ENCODE measurements around the gene PRAMEF1.

The PRAMEF1 gene

GRCh38 chr1:12770620-12771019 is 20.6 kb upstream of the PRAMEF1 start:
- Histone ChIP-seq H2BK12ac (ENCODE audit: low read length in 2 of 2) (no peak overlapping the region), H3K23ac (ENCODE audit: low read length in 2 of 2) (no peak overlapping the region), H3K9ac (ENCODE audit: low read length) (no peak overlapping the region), H3K4me2 (ENCODE audit: low read length, poor library complexity, severe bottlenecking) (no peak overlapping the region), H3K18ac (ENCODE audit: low read depth in 1 of 2, low read length in 2 of 2) (no peak overlapping the region), H2AFZ (ENCODE audit: low read depth, low read length) (no peak overlapping the region), H3K14ac (ENCODE audit: low read length in 2 of 2) (no peak overlapping the region), H3K4me3 (ENCODE audit: insufficient read depth in 1 of 2, low read depth in 1 of 2, low read length in 2 of 2) (no peak overlapping the region), H3K4ac (ENCODE audit: low read depth in 1 of 2, low read length in 2 of 2) (no peak overlapping the region), H3K9me3 (ENCODE audit: control insufficient read depth, low read length) (no peaks in the 10 kb centered on the region), H4K91ac (ENCODE audit: low read length) (no peak overlapping the region), H4K8ac (ENCODE audit: low read length) (no peak overlapping the region), H2BK120ac (ENCODE audit: low read depth, low read length) (no peak overlapping the region), H3K27ac (ENCODE audit: low read length, poor library complexity, severe bottlenecking) (no peak overlapping the region), H2BK5ac (ENCODE audit: low read depth, low read length, poor library complexity, severe bottlenecking) (no peak overlapping the region), H3K4me1 (ENCODE audit: control insufficient read depth, insufficient read depth, low read depth, low read length) (no peaks in the 10 kb centered on the region), H2AK5ac (ENCODE audit: low read length, severe bottlenecking) (no peak overlapping the region), H3K36me3 (ENCODE audit: control insufficient read depth in 1 of 2, insufficient read depth in 2 of 2, low read depth in 1 of 2, low read length in 2 of 2) (no peaks in the 10 kb centered on the region), H2BK15ac (ENCODE audit: low read depth, poor library complexity, severe bottlenecking) (no peak overlapping the region), H3K27me3 (ENCODE audit: control insufficient read depth in 1 of 2, insufficient read depth in 1 of 2, low read length in 2 of 2) (peaks cover 0 to 14% of the 10 kb centered on the region in 2 experiments), H3K79me1 (replicated peaks; ENCODE audit: low read length, poor library complexity, severe bottlenecking) (no peaks in the 10 kb centered on the region)
- 72% methylated on average over 2 of the region's 2 CpGs for WGBS
- DNase-seq = no peak

GRCh38 chr1:12771186-12771585 is 20.0 kb upstream of the PRAMEF1 start:
- no peak overlapping the region for H2AFZ ChIP-seq (ENCODE audit: low read depth, low read length)
- 49% methylated on average over 5 of the region's 5 CpGs for WGBS
- no peaks in the 10 kb centered on the region for H3K79me1 ChIP-seq (replicated peaks; ENCODE audit: low read length, poor library complexity, severe bottlenecking)
- no peak overlapping the region for H3K23ac ChIP-seq (ENCODE audit: low read length in 2 of 2)
- H3K9me3 ChIP-seq (ENCODE audit: control insufficient read depth, low read length) = no peaks in the 10 kb centered on the region
- H3K9ac ChIP-seq (ENCODE audit: low read length) = no peak overlapping the region
- H3K4me3 ChIP-seq (ENCODE audit: insufficient read depth in 1 of 2, low read depth in 1 of 2, low read length in 2 of 2) = no peak overlapping the region
- no peak overlapping the region for H4K8ac ChIP-seq (ENCODE audit: low read length)
- H2BK15ac ChIP-seq (ENCODE audit: low read depth, poor library complexity, severe bottlenecking) = no peak overlapping the region
- DNase-seq = no peak
- no peak overlapping the region for H3K18ac ChIP-seq (ENCODE audit: low read depth in 1 of 2, low read length in 2 of 2)
- H3K4me2 ChIP-seq (ENCODE audit: low read length, poor library complexity, severe bottlenecking) = no peak overlapping the region
- no peak overlapping the region for H3K4ac ChIP-seq (ENCODE audit: low read depth in 1 of 2, low read length in 2 of 2)
- no peak overlapping the region for H2BK12ac ChIP-seq (ENCODE audit: low read length in 2 of 2)
- H3K27me3 ChIP-seq (ENCODE audit: control insufficient read depth in 1 of 2, insufficient read depth in 1 of 2, low read length in 2 of 2) = peaks cover 0 to 18% of the 10 kb centered on the region in 2 experiments
- H2BK5ac ChIP-seq (ENCODE audit: low read depth, low read length, poor library complexity, severe bottlenecking) = no peak overlapping the region
- no peaks in the 10 kb centered on the region for H3K36me3 ChIP-seq (ENCODE audit: control insufficient read depth in 1 of 2, insufficient read depth in 2 of 2, low read depth in 1 of 2, low read length in 2 of 2)
- H3K14ac ChIP-seq (ENCODE audit: low read length in 2 of 2) = no peak overlapping the region
- no peak overlapping the region for H4K91ac ChIP-seq (ENCODE audit: low read length)
- no peak overlapping the region for H2BK120ac ChIP-seq (ENCODE audit: low read depth, low read length)
- no peaks in the 10 kb centered on the region for H3K4me1 ChIP-seq (ENCODE audit: control insufficient read depth, insufficient read depth, low read depth, low read length)
- no peak overlapping the region for H2AK5ac ChIP-seq (ENCODE audit: low read length, severe bottlenecking)
- no peak overlapping the region for H3K27ac ChIP-seq (ENCODE audit: low read length, poor library complexity, severe bottlenecking)

- Histone ChIP-seq H3K18ac (ENCODE audit: low read depth in 1 of 2, low read length in 2 of 2) (no peak overlapping the region), H3K4me2 (ENCODE audit: low read length, poor library complexity, severe bottlenecking) (no peak overlapping the region), H3K9ac (ENCODE audit: low read length) (no peak overlapping the region), H3K79me1 (replicated peaks; ENCODE audit: low read length, poor library complexity, severe bottlenecking) (no peaks in the 10 kb centered on the region), H3K14ac (ENCODE audit: low read length in 2 of 2) (no peak overlapping the region), H4K91ac (ENCODE audit: low read length) (no peak overlapping the region), H3K4me1 (ENCODE audit: control insufficient read depth, insufficient read depth, low read depth, low read length) (no peaks in the 10 kb centered on the region), H2BK12ac (ENCODE audit: low read length in 2 of 2) (no peak overlapping the region), H4K8ac (ENCODE audit: low read length) (no peak overlapping the region), H3K9me3 (ENCODE audit: control insufficient read depth, low read length) (no peaks in the 10 kb centered on the region), H3K36me3 (ENCODE audit: control insufficient read depth in 1 of 2, insufficient read depth in 2 of 2, low read depth in 1 of 2, low read length in 2 of 2) (no peaks in the 10 kb centered on the region), H3K4me3 (ENCODE audit: insufficient read depth in 1 of 2, low read depth in 1 of 2, low read length in 2 of 2) (no peak overlapping the region), H3K23ac (ENCODE audit: low read length in 2 of 2) (no peak overlapping the region), H3K4ac (ENCODE audit: low read depth in 1 of 2, low read length in 2 of 2) (no peak overlapping the region), H2BK15ac (ENCODE audit: low read depth, poor library complexity, severe bottlenecking) (no peak overlapping the region), H2AK5ac (ENCODE audit: low read length, severe bottlenecking) (no peak overlapping the region), H3K27ac (ENCODE audit: low read length, poor library complexity, severe bottlenecking) (no peak overlapping the region), H2AFZ (ENCODE audit: low read depth, low read length) (no peak overlapping the region), H3K27me3 (ENCODE audit: control insufficient read depth in 1 of 2, insufficient read depth in 1 of 2, low read length in 2 of 2) (peaks cover 0 to 18% of the 10 kb centered on the region in 2 experiments), H2BK120ac (ENCODE audit: low read depth, low read length) (no peak overlapping the region), H2BK5ac (ENCODE audit: low read depth, low read length, poor library complexity, severe bottlenecking) (no peak overlapping the region)
- DNase-seq = no peak
- 78% methylated on average over 5 of the region's 5 CpGs for WGBS
Observed at GRCh38 chr1:12772520-12772919, 18.7 kb upstream of the PRAMEF1 start.

- H3K27ac ChIP-seq (ENCODE audit: low read length, poor library complexity, severe bottlenecking) = no peak within 1 kb of the TSS
- no peak within 1 kb of the TSS for H2BK15ac ChIP-seq (ENCODE audit: low read depth, poor library complexity, severe bottlenecking)
- no peak within 1 kb of the TSS for H3K4ac ChIP-seq (ENCODE audit: low read depth in 1 of 2, low read length in 2 of 2)
- H4K8ac ChIP-seq (ENCODE audit: low read length) = no peak within 1 kb of the TSS
- no peak within 1 kb of the TSS for H2AFZ ChIP-seq (ENCODE audit: low read depth, low read length)
- H2BK120ac ChIP-seq (ENCODE audit: low read depth, low read length) = no peak within 1 kb of the TSS
- H3K9me3 ChIP-seq (ENCODE audit: control insufficient read depth, low read length) = no peaks in the 10 kb centered on the region
- H2AK5ac ChIP-seq (ENCODE audit: low read length, severe bottlenecking) = no peak within 1 kb of the TSS
- no peaks in the 10 kb centered on the region for H3K36me3 ChIP-seq (ENCODE audit: control insufficient read depth in 1 of 2, insufficient read depth in 2 of 2, low read depth in 1 of 2, low read length in 2 of 2)
- no peak within 1 kb of the TSS for H3K9ac ChIP-seq (ENCODE audit: low read length)
- no peak within 1 kb of the TSS for H2BK12ac ChIP-seq (ENCODE audit: low read length in 2 of 2)
- no peak within 1 kb of the TSS for H2BK5ac ChIP-seq (ENCODE audit: low read depth, low read length, poor library complexity, severe bottlenecking)
- peaks cover 0 to 20% of the 10 kb centered on the region in 2 experiments for H3K27me3 ChIP-seq (ENCODE audit: control insufficient read depth in 1 of 2, insufficient read depth in 1 of 2, low read length in 2 of 2)
- no peak within 1 kb of the TSS for H3K18ac ChIP-seq (ENCODE audit: low read depth in 1 of 2, low read length in 2 of 2)
- no peak within 1 kb of the TSS for H3K23ac ChIP-seq (ENCODE audit: low read length in 2 of 2)
- no peaks in the 10 kb centered on the region for H3K4me1 ChIP-seq (ENCODE audit: control insufficient read depth, insufficient read depth, low read depth, low read length)
- 87% methylated on average over 5 of the region's 5 CpGs for WGBS
- H3K14ac ChIP-seq (ENCODE audit: low read length in 2 of 2) = no peak within 1 kb of the TSS
- no peak within 1 kb of the TSS for H3K4me3 ChIP-seq (ENCODE audit: insufficient read depth in 1 of 2, low read depth in 1 of 2, low read length in 2 of 2)
- H3K79me1 ChIP-seq (replicated peaks; ENCODE audit: low read length, poor library complexity, severe bottlenecking) = no peaks in the 10 kb centered on the region
- DNase-seq = no peak
- H3K4me2 ChIP-seq (ENCODE audit: low read length, poor library complexity, severe bottlenecking) = no peak within 1 kb of the TSS
- no peak within 1 kb of the TSS for H4K91ac ChIP-seq (ENCODE audit: low read length)
Observed at GRCh38 chr1:12773438-12773837, 17.8 kb upstream of the PRAMEF1 start, which contains the start of gene PRAMEF12. Gene PRAMEF12, plus strand, starts transcription at chr1:12773738. Its CDS starts 1,130 bp downstream, at chr1:12774868.

Measured in mesenchymal stem cell (in vitro differentiated cells and primary cell).